ENCODE results near the gene FADS2. TPM values are rescaled to one million over a fixed set of nuclear protein-coding genes. Genes with fewer than 3 reads are reported as not detected.

FADS2 gene
- total and polyA plus RNA-seq, 2 donors = 11.2 to 39.5 TPM

- Histone ChIP-seq H3K36me3 (ENCODE audit: control insufficient read depth in 2 of 2, insufficient read depth in 2 of 2, low read length in 1 of 2) (peaks cover 51 to 76% of the 10 kb centered on the region in 2 donors), H3K27me3 (ENCODE audit: control insufficient read depth in 2 of 2, insufficient read depth in 1 of 2, low read length in 1 of 2) (no peaks in the 10 kb centered on the region), H3K4me3 (ENCODE audit: low read length in 2 of 2) (no peak overlapping the region), H3K4me1 (ENCODE audit: control insufficient read depth in 2 of 2, insufficient read depth in 2 of 2, low read length in 2 of 2) (no peaks in the 10 kb centered on the region), H3K27ac (ENCODE audit: low read depth in 1 of 2, low read length in 1 of 2) (no peak overlapping the region), H3K9me3 (ENCODE audit: control insufficient read depth in 2 of 2, insufficient read depth in 1 of 2, low read length in 1 of 2) (no peaks in the 10 kb centered on the region)
- whole genome bisulfite sequencing = 96% methylated on average over 18 of the region's 18 CpGs
- DNase-seq (ENCODE audit: low read depth in 6 of 9, low spot score in 9 of 9) = no peak
Measured at GRCh38 chr11:61847914-61848581, 19.9 kb downstream of the FADS2 start.

GRCh38 chr11:61848631-61849030 lies 20.5 kb downstream of the FADS2 start:
- WGBS = 98% methylated on average over 9 of the region's 9 CpGs
- H3K4me1 ChIP-seq (ENCODE audit: control insufficient read depth in 2 of 2, insufficient read depth in 2 of 2, low read length in 2 of 2) = no peaks in the 10 kb centered on the region
- H3K4me3 ChIP-seq (ENCODE audit: low read length in 2 of 2) = no peak overlapping the region
- DNase-seq (ENCODE audit: low read depth in 6 of 9, low spot score in 9 of 9) = no peak
- H3K9me3 ChIP-seq (ENCODE audit: control insufficient read depth in 2 of 2, insufficient read depth in 1 of 2, low read length in 1 of 2) = no peaks in the 10 kb centered on the region
- no peak overlapping the region for H3K27ac ChIP-seq (ENCODE audit: low read depth in 1 of 2, low read length in 1 of 2)
- no peaks in the 10 kb centered on the region for H3K27me3 ChIP-seq (ENCODE audit: control insufficient read depth in 2 of 2, insufficient read depth in 1 of 2, low read length in 1 of 2)
- peaks cover 55 to 75% of the 10 kb centered on the region in 2 donors for H3K36me3 ChIP-seq (ENCODE audit: control insufficient read depth in 2 of 2, insufficient read depth in 2 of 2, low read length in 1 of 2)

DNA sequence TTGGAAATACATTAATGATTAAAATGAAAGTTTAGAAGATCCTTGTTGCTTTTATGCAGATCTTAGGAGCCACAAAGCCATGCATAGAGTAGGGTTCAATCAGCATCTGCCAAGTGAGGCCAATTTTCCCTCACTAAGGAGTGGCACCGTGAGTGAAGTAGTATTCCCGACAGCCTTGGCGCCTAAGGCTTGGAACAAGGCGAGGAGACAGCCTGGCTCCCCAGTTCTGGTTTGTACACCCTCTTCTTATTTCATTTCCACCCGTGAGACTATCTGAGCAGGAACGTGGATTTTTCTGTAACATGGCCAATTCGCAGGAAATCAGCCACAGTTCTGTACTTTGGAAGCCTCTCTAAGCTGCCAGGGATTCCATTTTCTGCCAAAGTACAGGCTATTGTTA lies 22.6 kb downstream of the FADS2 start:
- no peak overlapping the region for H3K27ac ChIP-seq (ENCODE audit: low read depth in 1 of 2, low read length in 1 of 2)
- no peak overlapping the region for H3K4me3 ChIP-seq (ENCODE audit: low read length in 2 of 2)
- H3K27me3 ChIP-seq (ENCODE audit: control insufficient read depth in 2 of 2, insufficient read depth in 1 of 2, low read length in 1 of 2) = no peaks in the 10 kb centered on the region
- H3K9me3 ChIP-seq (ENCODE audit: control insufficient read depth in 2 of 2, insufficient read depth in 1 of 2, low read length in 1 of 2) = no peaks in the 10 kb centered on the region
- H3K4me1 ChIP-seq (ENCODE audit: control insufficient read depth in 2 of 2, insufficient read depth in 2 of 2, low read length in 2 of 2) = no peaks in the 10 kb centered on the region
- WGBS = 96% methylated on average over 7 of the region's 7 CpGs
- peaks cover 71 to 86% of the 10 kb centered on the region in 2 donors for H3K36me3 ChIP-seq (ENCODE audit: control insufficient read depth in 2 of 2, insufficient read depth in 2 of 2, low read length in 1 of 2)
- no peak for DNase-seq (ENCODE audit: low read depth in 6 of 9, low spot score in 9 of 9)

GRCh38 chr11:61851113-61851899 lies 23.2 kb downstream of the FADS2 start:
- no peaks in the 10 kb centered on the region for H3K4me1 ChIP-seq (ENCODE audit: control insufficient read depth in 2 of 2, insufficient read depth in 2 of 2, low read length in 2 of 2)
- no peaks in the 10 kb centered on the region for H3K9me3 ChIP-seq (ENCODE audit: control insufficient read depth in 2 of 2, insufficient read depth in 1 of 2, low read length in 1 of 2)
- no peak for DNase-seq (ENCODE audit: low read depth in 6 of 9, low spot score in 9 of 9)
- H3K36me3 ChIP-seq (ENCODE audit: control insufficient read depth in 2 of 2, insufficient read depth in 2 of 2, low read length in 1 of 2) = peaks cover 77 to 86% of the 10 kb centered on the region in 2 donors
- 95% methylated on average over 24 of the region's 24 CpGs for WGBS
- H3K4me3 ChIP-seq (ENCODE audit: low read length in 2 of 2) = no peak overlapping the region
- no peaks in the 10 kb centered on the region for H3K27me3 ChIP-seq (ENCODE audit: control insufficient read depth in 2 of 2, insufficient read depth in 1 of 2, low read length in 1 of 2)
- peak overlapping the region in 1 of 2 donors; percentile 25 for H3K27ac ChIP-seq (ENCODE audit: low read depth in 1 of 2, low read length in 1 of 2)

DNA sequence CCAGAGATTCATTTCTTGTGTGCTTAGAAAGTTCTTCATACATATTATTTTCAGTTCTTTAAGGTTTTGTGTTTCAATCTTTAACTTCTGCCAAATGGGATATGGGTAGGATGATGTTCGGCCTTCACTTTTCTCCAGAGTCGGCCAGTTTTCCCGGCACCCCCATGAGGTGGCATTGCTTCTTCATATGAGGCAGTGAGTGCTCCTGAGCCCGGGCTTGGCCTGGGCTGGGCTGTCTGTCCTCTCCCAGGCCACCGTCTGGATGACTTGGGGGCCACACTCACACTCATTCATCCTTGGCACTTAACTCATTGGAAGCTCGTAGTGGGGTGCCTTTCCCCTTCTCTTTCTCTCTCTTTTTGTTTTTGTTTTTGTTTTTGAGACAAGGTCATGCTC lies 23.8 kb downstream of the FADS2 start:
- WGBS = 97% methylated on average over 6 of the region's 6 CpGs
- Histone ChIP-seq H3K4me1 (ENCODE audit: control insufficient read depth in 2 of 2, insufficient read depth in 2 of 2, low read length in 2 of 2) (no peaks in the 10 kb centered on the region), H3K9me3 (ENCODE audit: control insufficient read depth in 2 of 2, insufficient read depth in 1 of 2, low read length in 1 of 2) (no peaks in the 10 kb centered on the region), H3K27me3 (ENCODE audit: control insufficient read depth in 2 of 2, insufficient read depth in 1 of 2, low read length in 1 of 2) (no peaks in the 10 kb centered on the region), H3K4me3 (ENCODE audit: low read length in 2 of 2) (no peak overlapping the region), H3K36me3 (ENCODE audit: control insufficient read depth in 2 of 2, insufficient read depth in 2 of 2, low read length in 1 of 2) (peaks cover 83 to 89% of the 10 kb centered on the region in 2 donors), H3K27ac (ENCODE audit: low read depth in 1 of 2, low read length in 1 of 2) (no peak overlapping the region)
- DNase-seq (ENCODE audit: low read depth in 6 of 9, low spot score in 9 of 9) = no peak

- Histone ChIP-seq H3K27ac (ENCODE audit: low read depth in 1 of 2, low read length in 1 of 2) (no peak overlapping the region), H3K9me3 (ENCODE audit: control insufficient read depth in 2 of 2, insufficient read depth in 1 of 2, low read length in 1 of 2) (no peaks in the 10 kb centered on the region), H3K27me3 (ENCODE audit: control insufficient read depth in 2 of 2, insufficient read depth in 1 of 2, low read length in 1 of 2) (no peaks in the 10 kb centered on the region), H3K4me3 (ENCODE audit: low read length in 2 of 2) (no peak overlapping the region), H3K4me1 (ENCODE audit: control insufficient read depth in 2 of 2, insufficient read depth in 2 of 2, low read length in 2 of 2) (no peaks in the 10 kb centered on the region), H3K36me3 (ENCODE audit: control insufficient read depth in 2 of 2, insufficient read depth in 2 of 2, low read length in 1 of 2) (peaks cover 80 to 84% of the 10 kb centered on the region in 2 donors)
- DNase-seq (ENCODE audit: low read depth in 6 of 9, low spot score in 9 of 9) = no peak
- WGBS = 89% methylated on average over 13 of the region's 13 CpGs
Measured at GRCh38 chr11:61853698-61854169, 25.6 kb downstream of the FADS2 start.

GRCh38 chr11:61854206-61854895 lies 26.3 kb downstream of the FADS2 start:
- no peaks in the 10 kb centered on the region for H3K27me3 ChIP-seq (ENCODE audit: control insufficient read depth in 2 of 2, insufficient read depth in 1 of 2, low read length in 1 of 2)
- 96% methylated on average over 17 of the region's 17 CpGs for WGBS
- no peak for DNase-seq (ENCODE audit: low read depth in 6 of 9, low spot score in 9 of 9)
- no peak overlapping the region for H3K27ac ChIP-seq (ENCODE audit: low read depth in 1 of 2, low read length in 1 of 2)
- peaks cover 78 to 82% of the 10 kb centered on the region in 2 donors for H3K36me3 ChIP-seq (ENCODE audit: control insufficient read depth in 2 of 2, insufficient read depth in 2 of 2, low read length in 1 of 2)
- H3K4me3 ChIP-seq (ENCODE audit: low read length in 2 of 2) = no peak overlapping the region
- H3K9me3 ChIP-seq (ENCODE audit: control insufficient read depth in 2 of 2, insufficient read depth in 1 of 2, low read length in 1 of 2) = no peaks in the 10 kb centered on the region
- no peaks in the 10 kb centered on the region for H3K4me1 ChIP-seq (ENCODE audit: control insufficient read depth in 2 of 2, insufficient read depth in 2 of 2, low read length in 2 of 2)

DNA sequence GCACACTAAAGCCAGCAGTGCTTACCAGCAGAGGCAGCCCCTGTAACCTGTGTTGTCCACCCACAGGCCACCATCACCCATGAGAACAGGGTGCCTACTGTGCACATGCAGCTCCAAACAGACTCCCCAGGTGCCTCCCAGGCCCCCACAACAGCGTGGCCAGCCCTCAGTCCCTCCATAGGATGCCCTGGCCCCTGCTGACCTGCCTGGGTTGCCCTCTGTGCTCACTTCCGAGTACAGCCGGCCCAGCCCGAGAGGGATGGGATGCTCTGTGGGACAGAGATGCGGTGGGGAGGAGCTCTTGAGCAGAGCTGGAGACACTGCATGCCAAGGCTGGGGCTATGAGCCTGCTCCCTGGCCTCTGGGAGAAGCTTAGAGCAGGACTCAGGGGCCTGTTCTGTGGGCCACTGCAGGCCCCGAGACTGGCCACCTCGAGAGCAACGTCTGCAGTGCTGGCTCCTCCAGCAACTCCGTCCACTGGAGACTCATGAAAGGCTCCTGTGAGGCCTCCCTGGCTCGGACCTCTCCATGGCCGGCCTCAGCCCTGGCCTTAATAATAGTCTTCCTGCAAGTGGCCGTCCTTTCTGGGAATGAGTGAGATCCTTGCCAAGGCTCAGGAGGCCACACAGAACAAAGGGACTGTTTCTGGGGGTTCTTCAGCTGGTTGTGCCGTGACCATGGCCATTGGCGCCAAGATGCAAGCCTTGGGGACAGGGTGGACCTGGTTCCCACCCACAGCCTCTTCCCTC lies 27.0 kb downstream of the FADS2 start:
- Histone ChIP-seq H3K27ac (ENCODE audit: low read depth in 1 of 2, low read length in 1 of 2) (no peak overlapping the region), H3K4me1 (ENCODE audit: control insufficient read depth in 2 of 2, insufficient read depth in 2 of 2, low read length in 2 of 2) (no peaks in the 10 kb centered on the region), H3K9me3 (ENCODE audit: control insufficient read depth in 2 of 2, insufficient read depth in 1 of 2, low read length in 1 of 2) (no peaks in the 10 kb centered on the region), H3K36me3 (ENCODE audit: control insufficient read depth in 2 of 2, insufficient read depth in 2 of 2, low read length in 1 of 2) (peaks cover 79 to 82% of the 10 kb centered on the region in 2 donors), H3K27me3 (ENCODE audit: control insufficient read depth in 2 of 2, insufficient read depth in 1 of 2, low read length in 1 of 2) (no peaks in the 10 kb centered on the region), H3K4me3 (ENCODE audit: low read length in 2 of 2) (no peak overlapping the region)
- no peak for DNase-seq (ENCODE audit: low read depth in 6 of 9, low spot score in 9 of 9)
- 96% methylated on average over 14 of the region's 14 CpGs for WGBS

Measured in thymus (tissue), 11 donors.